Measurements from ENCODE around the gene HNRNPR. TPM values are rescaled to one million over a fixed set of nuclear protein-coding genes. Genes with fewer than 3 reads are reported as not detected.

The HNRNPR gene
- total RNA-seq, 1 donor from 2014 or later, result 70.8 TPM

DNA sequence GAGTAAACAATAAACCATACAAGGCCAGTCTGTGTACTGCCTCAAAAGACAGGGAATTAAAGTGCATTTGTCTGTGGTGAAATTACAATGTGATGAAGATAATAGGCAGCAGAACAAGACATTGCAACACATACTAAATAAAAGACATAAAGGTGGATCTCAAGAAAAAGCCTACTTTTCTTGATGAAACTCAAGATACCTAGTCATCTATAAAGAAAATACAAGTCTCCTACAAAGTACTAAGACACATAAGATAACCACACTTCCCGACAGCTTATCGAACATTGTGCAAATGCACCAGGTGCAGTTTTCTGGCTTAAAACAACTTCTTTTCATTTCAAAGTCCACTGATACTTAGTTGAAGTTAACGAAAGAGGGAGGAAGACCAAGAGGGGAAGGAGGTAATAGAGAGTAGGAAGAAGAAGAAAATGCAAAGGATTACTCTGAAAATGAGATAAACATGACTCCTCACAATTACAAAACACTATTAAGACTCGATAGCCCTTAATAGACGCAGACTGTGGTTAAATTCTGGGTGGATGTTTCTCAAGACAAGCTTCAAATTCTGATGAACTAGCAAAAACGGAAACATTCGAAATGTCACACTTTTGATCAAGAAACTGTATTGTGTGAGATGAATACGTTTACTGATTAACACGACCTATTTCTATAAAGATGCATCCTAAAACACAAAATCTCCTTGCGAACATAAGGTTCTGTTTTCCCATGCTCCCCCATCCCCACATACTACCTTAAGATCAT, 2.0 kb downstream of the HNRNPR start:
- FAIRE-seq (no peak), DNase-seq (ENCODE audit: low read depth) (peak; percentile 17)
- Histone ChIP-seq H3K36me3 (ENCODE audit: control insufficient read depth, insufficient read depth, low read length) (peaks cover 4% of the 10 kb centered on the region), H3K4me3 (ENCODE audit: low read depth, low read length) (peak overlapping the region; percentile 86), H3K27me3 (ENCODE audit: control insufficient read depth, insufficient read depth, low read length) (no peaks in the 10 kb centered on the region)
- TF ChIP-seq, protein P1, sequence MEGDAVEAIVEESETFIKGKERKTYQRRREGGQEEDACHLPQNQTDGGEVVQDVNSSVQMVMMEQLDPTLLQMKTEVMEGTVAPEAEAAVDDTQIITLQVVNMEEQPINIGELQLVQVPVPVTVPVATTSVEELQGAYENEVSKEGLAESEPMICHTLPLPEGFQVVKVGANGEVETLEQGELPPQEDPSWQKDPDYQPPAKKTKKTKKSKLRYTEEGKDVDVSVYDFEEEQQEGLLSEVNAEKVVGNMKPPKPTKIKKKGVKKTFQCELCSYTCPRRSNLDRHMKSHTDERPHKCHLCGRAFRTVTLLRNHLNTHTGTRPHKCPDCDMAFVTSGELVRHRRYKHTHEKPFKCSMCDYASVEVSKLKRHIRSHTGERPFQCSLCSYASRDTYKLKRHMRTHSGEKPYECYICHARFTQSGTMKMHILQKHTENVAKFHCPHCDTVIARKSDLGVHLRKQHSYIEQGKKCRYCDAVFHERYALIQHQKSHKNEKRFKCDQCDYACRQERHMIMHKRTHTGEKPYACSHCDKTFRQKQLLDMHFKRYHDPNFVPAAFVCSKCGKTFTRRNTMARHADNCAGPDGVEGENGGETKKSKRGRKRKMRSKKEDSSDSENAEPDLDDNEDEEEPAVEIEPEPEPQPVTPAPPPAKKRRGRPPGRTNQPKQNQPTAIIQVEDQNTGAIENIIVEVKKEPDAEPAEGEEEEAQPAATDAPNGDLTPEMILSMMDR (IDR thresholded peaks at IDR 0.05; ENCODE audit: insufficient read depth, low read length, severe bottlenecking), result no peak

DNA sequence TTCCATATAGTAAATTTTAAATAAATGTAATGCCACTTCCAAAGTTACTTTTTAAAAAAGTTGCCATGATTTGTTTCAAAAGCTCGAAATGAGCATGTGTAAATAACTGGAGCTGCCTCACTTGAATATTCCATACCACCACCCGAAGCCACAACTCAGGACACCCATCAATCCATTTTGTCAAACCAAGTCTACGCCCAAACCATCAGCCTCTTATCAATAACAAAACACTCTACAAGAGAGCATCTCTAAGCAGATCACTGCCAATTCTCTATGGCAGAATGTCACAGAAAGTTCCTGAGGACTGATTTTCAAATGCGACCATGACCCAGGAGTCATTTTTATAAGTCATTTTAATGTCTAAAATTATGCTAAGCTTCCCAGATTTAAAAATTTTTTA, 4.5 kb downstream of the HNRNPR start:
- no peak for DNase-seq (ENCODE audit: low read depth)
- Histone ChIP-seq H3K36me3 (ENCODE audit: control insufficient read depth, insufficient read depth, low read length) (peaks cover 7% of the 10 kb centered on the region), H3K4me3 (ENCODE audit: low read depth, low read length) (no peak overlapping the region), H3K27me3 (ENCODE audit: control insufficient read depth, insufficient read depth, low read length) (no peaks in the 10 kb centered on the region)
- TF ChIP-seq, protein P1 (IDR thresholded peaks at IDR 0.05; ENCODE audit: insufficient read depth, low read length, severe bottlenecking), result no peak
- FAIRE-seq, result no peak

DNA sequence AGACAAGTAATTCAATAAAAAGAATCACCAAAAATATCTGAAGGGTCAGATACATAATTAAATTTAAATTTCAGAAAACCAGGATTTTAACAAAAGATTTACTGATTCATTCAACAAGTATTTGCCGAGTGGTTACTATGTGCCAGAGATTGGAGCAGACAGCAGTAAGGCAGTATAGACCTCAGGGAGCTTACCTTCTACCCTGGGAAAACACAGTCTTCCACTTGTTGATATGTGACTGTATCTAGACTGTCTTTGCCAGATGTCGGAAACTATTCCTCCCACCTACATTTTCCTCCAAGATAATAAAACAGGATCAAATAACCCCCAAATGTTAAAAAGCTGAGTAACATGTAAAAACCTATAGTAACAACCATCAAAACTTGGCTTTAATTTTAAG, 6.2 kb downstream of the HNRNPR start:
- DNase-seq (ENCODE audit: low read depth), result no peak
- no peak for FAIRE-seq
- peaks cover 7% of the 10 kb centered on the region for H3K36me3 ChIP-seq (ENCODE audit: control insufficient read depth, insufficient read depth, low read length)
- H3K4me3 ChIP-seq (ENCODE audit: low read depth, low read length), result no peak overlapping the region
- no peaks in the 10 kb centered on the region for H3K27me3 ChIP-seq (ENCODE audit: control insufficient read depth, insufficient read depth, low read length)
- TF ChIP-seq, protein P1 (IDR thresholded peaks at IDR 0.05; ENCODE audit: insufficient read depth, low read length, severe bottlenecking), result no peak

DNA sequence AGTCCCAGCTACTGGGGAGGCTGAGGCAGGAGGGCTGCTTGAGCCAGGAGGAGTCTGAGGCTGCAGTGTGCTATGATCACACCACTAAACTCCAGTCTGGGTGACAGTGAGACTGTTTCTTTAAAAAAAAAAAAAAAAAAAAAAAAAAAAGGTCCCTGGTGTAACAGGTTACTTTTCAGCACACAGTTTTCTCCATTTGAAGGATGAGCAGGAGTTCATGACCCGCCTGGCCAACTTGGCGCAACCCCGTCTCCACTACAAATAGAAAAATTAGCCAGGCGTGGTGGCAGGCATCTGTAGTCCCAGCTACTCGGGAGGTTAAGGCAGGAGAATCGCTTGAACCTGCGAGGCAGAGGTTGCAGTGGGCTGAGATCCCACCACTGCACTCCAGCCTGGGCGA, 12.4 kb downstream of the HNRNPR start:
- no peak overlapping the region for H3K4me3 ChIP-seq (ENCODE audit: low read depth, low read length)
- H3K27me3 ChIP-seq (ENCODE audit: control insufficient read depth, insufficient read depth, low read length), result no peaks in the 10 kb centered on the region
- H3K36me3 ChIP-seq (ENCODE audit: control insufficient read depth, insufficient read depth, low read length), result peaks cover 20% of the 10 kb centered on the region
- FAIRE-seq, result no peak
- TF ChIP-seq, protein P1 (IDR thresholded peaks at IDR 0.05; ENCODE audit: insufficient read depth, low read length, severe bottlenecking), result no peak
- no peak for DNase-seq (ENCODE audit: low read depth)

DNA sequence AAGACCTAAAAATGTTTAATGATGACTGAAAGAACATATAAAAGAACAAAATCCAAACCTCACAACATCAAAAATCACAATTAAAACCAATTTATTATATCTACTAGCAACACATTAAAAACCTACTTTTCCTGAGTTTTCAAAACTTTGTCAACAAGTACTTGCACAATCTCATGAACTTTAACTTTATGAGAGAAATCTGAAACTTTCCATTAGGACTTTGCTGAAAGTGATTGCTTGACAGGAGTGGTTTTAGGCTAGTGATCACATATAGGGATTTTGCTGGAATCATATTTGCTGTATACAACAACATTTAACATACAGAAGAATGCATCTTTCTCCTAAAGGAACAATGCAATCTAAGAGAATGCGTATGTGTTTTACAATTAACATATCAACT, 13.2 kb downstream of the HNRNPR start:
- H3K27me3 ChIP-seq (ENCODE audit: control insufficient read depth, insufficient read depth, low read length), result no peaks in the 10 kb centered on the region
- FAIRE-seq, result no peak
- H3K4me3 ChIP-seq (ENCODE audit: low read depth, low read length), result no peak overlapping the region
- DNase-seq (ENCODE audit: low read depth), result no peak
- peaks cover 20% of the 10 kb centered on the region for H3K36me3 ChIP-seq (ENCODE audit: control insufficient read depth, insufficient read depth, low read length)
- TF ChIP-seq, protein P1 (IDR thresholded peaks at IDR 0.05; ENCODE audit: insufficient read depth, low read length, severe bottlenecking), result no peak

DNA sequence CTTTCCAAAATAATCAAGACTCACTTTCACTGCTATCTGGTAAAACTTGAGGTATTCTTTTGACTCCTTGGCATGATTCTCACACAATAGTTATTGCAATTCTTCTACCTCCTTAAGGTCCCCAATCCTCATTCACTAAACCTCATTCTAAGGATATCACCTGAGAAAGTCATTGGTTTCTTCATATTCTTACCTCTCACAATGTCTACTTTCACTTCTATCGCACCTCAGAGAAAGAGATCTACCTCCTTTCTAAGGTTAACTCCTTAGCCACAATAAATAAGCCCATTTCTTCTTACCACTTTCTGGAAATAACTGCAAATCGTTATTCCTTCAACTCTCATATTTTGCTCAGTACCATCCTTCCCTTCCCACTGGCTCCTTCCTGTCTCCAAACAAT, 18.7 kb downstream of the HNRNPR start:
- TF ChIP-seq, protein P1 (IDR thresholded peaks at IDR 0.05; ENCODE audit: insufficient read depth, low read length, severe bottlenecking), result no peak
- FAIRE-seq, result no peak

More for the DNA sequence above, 18.7 kb downstream of the HNRNPR start:
- no peak for DNase-seq (ENCODE audit: low read depth)
- Histone ChIP-seq H3K27me3 (ENCODE audit: control insufficient read depth, insufficient read depth, low read length) (no peaks in the 10 kb centered on the region), H3K36me3 (ENCODE audit: control insufficient read depth, insufficient read depth, low read length) (peaks cover 14% of the 10 kb centered on the region), H3K4me3 (ENCODE audit: low read depth, low read length) (no peak overlapping the region)
